ENCODE measurements around the gene HERPUD1. TPM values are rescaled to one million over a fixed set of nuclear protein-coding genes. Genes with fewer than 3 reads are reported as not detected.

Gene HERPUD1
- total RNA-seq, 4 donors from 2014 or later: 51.5 to 136 (median 112) TPM

DNA sequence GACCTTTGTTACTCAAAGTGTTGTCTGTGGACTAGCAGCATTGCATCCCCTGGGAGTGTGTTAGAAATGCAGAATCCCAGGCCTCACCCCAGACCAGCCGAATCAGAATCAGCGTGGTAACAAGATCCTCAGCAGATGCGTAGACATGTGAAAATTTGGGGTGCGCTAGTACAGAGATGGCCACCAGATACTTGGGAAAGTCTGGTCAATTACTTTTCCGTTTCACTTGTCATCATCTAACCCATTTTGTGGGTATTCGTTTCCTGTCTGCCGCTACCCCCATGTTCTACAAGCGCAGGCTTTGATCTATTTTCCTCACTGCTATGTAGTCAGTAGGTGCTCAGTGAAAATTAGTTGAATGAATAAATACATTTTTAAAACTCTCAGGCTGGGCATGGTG lies 33.1 kb upstream of the HERPUD1 start:
- Histone ChIP-seq H3K27me3 (no peaks in the 10 kb centered on the region), H3K36me3 (no peaks in the 10 kb centered on the region), H3K4me3 (no peak overlapping the region), H3K27ac (no peak overlapping the region), H3K4me1 (no peaks in the 10 kb centered on the region), H3K9me3 (no peaks in the 10 kb centered on the region)
- DNase-seq: no peak
- intact Hi-C loops (cut with DNase I; ENCODE audit: low total_unique reads): no loop called here
- TF ChIP-seq, protein P1, sequence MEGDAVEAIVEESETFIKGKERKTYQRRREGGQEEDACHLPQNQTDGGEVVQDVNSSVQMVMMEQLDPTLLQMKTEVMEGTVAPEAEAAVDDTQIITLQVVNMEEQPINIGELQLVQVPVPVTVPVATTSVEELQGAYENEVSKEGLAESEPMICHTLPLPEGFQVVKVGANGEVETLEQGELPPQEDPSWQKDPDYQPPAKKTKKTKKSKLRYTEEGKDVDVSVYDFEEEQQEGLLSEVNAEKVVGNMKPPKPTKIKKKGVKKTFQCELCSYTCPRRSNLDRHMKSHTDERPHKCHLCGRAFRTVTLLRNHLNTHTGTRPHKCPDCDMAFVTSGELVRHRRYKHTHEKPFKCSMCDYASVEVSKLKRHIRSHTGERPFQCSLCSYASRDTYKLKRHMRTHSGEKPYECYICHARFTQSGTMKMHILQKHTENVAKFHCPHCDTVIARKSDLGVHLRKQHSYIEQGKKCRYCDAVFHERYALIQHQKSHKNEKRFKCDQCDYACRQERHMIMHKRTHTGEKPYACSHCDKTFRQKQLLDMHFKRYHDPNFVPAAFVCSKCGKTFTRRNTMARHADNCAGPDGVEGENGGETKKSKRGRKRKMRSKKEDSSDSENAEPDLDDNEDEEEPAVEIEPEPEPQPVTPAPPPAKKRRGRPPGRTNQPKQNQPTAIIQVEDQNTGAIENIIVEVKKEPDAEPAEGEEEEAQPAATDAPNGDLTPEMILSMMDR (IDR thresholded peaks at IDR 0.05): no peak
- TF ChIP-seq POLR2A (IDR thresholded peaks at IDR 0.05): no peak

DNA sequence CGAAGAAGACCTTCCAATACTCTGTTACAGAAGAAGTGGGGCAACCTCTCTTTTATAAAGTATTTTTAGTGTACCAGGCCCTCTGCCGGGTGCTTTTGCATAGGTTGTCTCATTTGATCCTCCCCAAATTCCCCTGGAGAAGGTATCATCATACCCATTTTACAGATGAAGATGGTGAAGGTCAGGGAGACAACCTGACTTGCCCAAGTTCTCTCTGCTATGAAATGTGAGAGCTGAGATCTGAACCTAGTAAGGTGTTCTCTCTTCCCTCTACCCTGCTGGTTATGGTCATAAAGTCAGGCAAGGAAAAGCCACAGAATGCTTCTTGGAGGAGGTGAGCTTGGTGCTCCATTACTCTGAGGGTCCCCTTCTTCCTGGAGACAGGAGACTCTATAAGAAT lies 28.1 kb upstream of the HERPUD1 start:
- Histone ChIP-seq H3K36me3 (no peaks in the 10 kb centered on the region), H3K9me3 (no peaks in the 10 kb centered on the region), H3K27ac (no peak overlapping the region), H3K4me3 (no peak overlapping the region), H3K27me3 (no peaks in the 10 kb centered on the region), H3K4me1 (no peaks in the 10 kb centered on the region)
- intact Hi-C loops (cut with DNase I; ENCODE audit: low total_unique reads): no loop called here
- TF ChIP-seq, protein P1 (IDR thresholded peaks at IDR 0.05): no peak
- no peak for TF ChIP-seq POLR2A (IDR thresholded peaks at IDR 0.05)
- DNase-seq: no peak

DNA sequence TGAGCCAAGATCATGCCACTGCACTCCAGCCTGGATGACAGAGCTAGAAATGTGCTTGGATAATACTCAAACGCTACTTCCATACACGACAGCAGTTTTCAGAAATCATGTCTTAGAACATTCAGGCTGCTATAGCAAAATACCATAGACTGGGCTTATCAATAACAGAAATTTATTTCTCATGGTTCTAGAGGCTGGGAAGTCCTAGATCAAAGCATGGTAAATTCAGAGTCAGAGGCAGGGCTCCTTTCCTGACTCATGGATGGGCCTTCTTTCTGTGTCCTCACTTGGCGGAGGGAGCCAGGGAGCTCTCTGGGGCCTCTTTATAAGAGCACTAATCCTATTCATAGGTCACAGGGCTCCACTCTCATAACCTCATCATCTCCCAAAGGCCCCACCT lies 24.5 kb upstream of the HERPUD1 start:
- intact Hi-C loops (cut with DNase I; ENCODE audit: low total_unique reads): no loop called here
- H3K4me3 ChIP-seq: no peak overlapping the region
- TF ChIP-seq, protein P1 (IDR thresholded peaks at IDR 0.05): no peak
- TF ChIP-seq POLR2A (IDR thresholded peaks at IDR 0.05): no peak
- H3K9me3 ChIP-seq: no peaks in the 10 kb centered on the region
- no peaks in the 10 kb centered on the region for H3K36me3 ChIP-seq
- no peaks in the 10 kb centered on the region for H3K27me3 ChIP-seq
- DNase-seq: no peak
- no peaks in the 10 kb centered on the region for H3K4me1 ChIP-seq
- H3K27ac ChIP-seq: no peak overlapping the region

DNA sequence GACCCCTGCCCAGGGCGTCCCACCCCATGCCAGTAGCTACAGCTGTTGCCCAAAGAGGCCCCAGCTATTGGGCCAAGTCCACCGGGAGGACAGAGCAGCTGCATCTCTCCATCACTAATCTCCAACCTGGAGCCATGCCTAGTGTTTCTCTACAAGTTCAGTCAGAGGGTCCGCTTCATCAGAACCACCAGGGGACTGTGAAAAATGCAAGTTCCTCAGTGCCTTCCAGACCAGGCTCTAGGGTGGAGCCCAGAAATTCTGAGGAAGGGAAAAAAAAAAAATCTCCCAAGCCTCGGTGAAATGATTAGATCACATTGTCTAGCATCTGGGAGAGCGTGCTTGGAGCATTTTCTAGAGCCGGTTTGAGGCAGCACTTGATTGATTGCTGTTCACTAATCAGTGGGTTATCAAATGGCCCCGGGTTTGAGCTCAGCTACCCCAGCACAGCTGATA lies 22.4 kb upstream of the HERPUD1 start:
- Histone ChIP-seq H3K27me3 (no peaks in the 10 kb centered on the region), H3K27ac (no peak overlapping the region), H3K4me3 (no peak overlapping the region), H3K4me1 (no peaks in the 10 kb centered on the region), H3K9me3 (no peaks in the 10 kb centered on the region), H3K36me3 (no peaks in the 10 kb centered on the region)
- no peak for DNase-seq
- no peak for TF ChIP-seq POLR2A (IDR thresholded peaks at IDR 0.05)
- TF ChIP-seq, protein P1 (IDR thresholded peaks at IDR 0.05): no peak
- intact Hi-C loops (cut with DNase I; ENCODE audit: low total_unique reads): no loop called here

DNA sequence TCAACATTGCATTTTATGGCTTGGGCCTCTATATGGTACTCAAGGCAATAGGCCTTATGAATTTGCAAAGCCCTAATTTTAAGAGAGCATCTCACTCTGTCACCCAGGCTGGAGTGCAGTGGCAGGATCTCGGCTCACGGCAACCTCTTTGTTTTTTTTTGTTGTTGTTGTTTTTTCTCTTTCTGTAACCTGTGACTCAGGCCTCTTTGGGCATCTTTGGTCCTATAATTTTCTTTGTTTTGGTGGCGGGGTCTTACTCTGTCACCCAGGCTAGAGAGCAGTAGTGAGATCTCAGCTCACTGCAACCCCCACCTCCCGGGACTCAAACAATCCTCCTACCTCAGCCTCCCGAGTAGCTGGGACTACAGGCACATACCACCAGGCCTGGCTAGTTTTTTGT lies 21.8 kb upstream of the HERPUD1 start:
- Histone ChIP-seq H3K36me3 (no peaks in the 10 kb centered on the region), H3K27me3 (no peaks in the 10 kb centered on the region), H3K27ac (no peak overlapping the region), H3K4me1 (no peaks in the 10 kb centered on the region), H3K9me3 (no peaks in the 10 kb centered on the region), H3K4me3 (no peak overlapping the region)
- intact Hi-C loops (cut with DNase I; ENCODE audit: low total_unique reads): no loop called here
- TF ChIP-seq POLR2A (IDR thresholded peaks at IDR 0.05): no peak
- TF ChIP-seq, protein P1 (IDR thresholded peaks at IDR 0.05): no peak
- DNase-seq: no peak

Data from uterus (tissue), 4 donors.